H1 (cell line): ENCODE data around the gene RIN1. TPM values are rescaled to one million over a fixed set of nuclear protein-coding genes. Genes with fewer than 3 reads are reported as not detected.

ENCODE experiments used
- CTCF ChIA-PET: fragments of 300-600 bp; sonication (Branson Sonifier 250); formaldehyde crosslinking; loops from one replicate; lab custom pipeline; 2021; ENCODE audit not compliant: partially characterized antibody; lab: Charles Lee
- POLR2A ChIA-PET: fragments of 300-600 bp; sonication (Branson Sonifier 250); formaldehyde crosslinking; loops from one replicate; lab custom pipeline; 2021; ENCODE audit warnings: inconsistent platforms; ENCODE audit not compliant: partially characterized antibody; lab: Charles Lee
- DNase-seq, 2 experiments: peaks; one replicate each; pipeline versions ENCODE4 v3.0.0 to v3.0.0-alpha.2; 2010 to 2022; ENCODE audit warnings: low spot score in 2 of 2, low read depth in 1 of 2, mixed read lengths in 1 of 2
- FAIRE-seq: peaks from 2 replicates; lab custom pipeline; 2011; peaks lifted over from hg19 to GRCh38; lab: Jason Lieb, UNC
- H2AFZ ChIP-seq: 2 replicates; pipeline ENCODE4 v1.8.1; 2012; ENCODE audit warnings: low read length, inconsistent platforms
- H2AK5ac ChIP-seq: 2 replicates; pipeline ENCODE4 v1.6.1; 2013; ENCODE audit warnings: low read depth, low read length
- H2BK120ac ChIP-seq: replicated peaks from 2 replicates; pipeline ENCODE3; 2013; ENCODE audit warnings: low read depth, low read length, inconsistent platforms
- H2BK12ac ChIP-seq: 2 replicates; pipeline ENCODE4 v1.6.1; 2013; ENCODE audit warnings: low read depth, low read length
- H2BK15ac ChIP-seq: 2 replicates; pipeline ENCODE4 v1.6.1; 2013; ENCODE audit warnings: low read length
- H2BK20ac ChIP-seq: 2 replicates; pipeline ENCODE4 v1.6.1; 2013; ENCODE audit warnings: low read length
- H2BK5ac ChIP-seq: 2 replicates; pipeline ENCODE4 v1.6.1; 2013; ENCODE audit warnings: low read depth, low read length
- H3K14ac ChIP-seq: 2 replicates; pipeline ENCODE4 v1.6.1; 2013; ENCODE audit warnings: inconsistent platforms; ENCODE audit not compliant: insufficient read length
- H3K18ac ChIP-seq: 2 replicates; pipeline ENCODE4 v1.6.1; 2013; ENCODE audit warnings: low read length; ENCODE audit errors: extremely low read depth
- H3K23ac ChIP-seq: 2 replicates; pipeline ENCODE4 v1.6.1; 2013; ENCODE audit warnings: inconsistent platforms; ENCODE audit not compliant: insufficient read length
- H3K23me2 ChIP-seq: 2 replicates; pipeline ENCODE4 v1.6.1; 2013; ENCODE audit warnings: low read depth, low read length
- H3K27ac ChIP-seq: 2 replicates; pipeline ENCODE4 v1.6.1; 2011; ENCODE audit warnings: low read depth, low read length, inconsistent platforms
- H3K27me3 ChIP-seq, 4 experiments: replicated peaks in 1 of 4; 1 replicate in 1 of 4; 2 replicates in 3 of 4; pipeline versions ENCODE4 v1.6.1 to v1.8.1; 2011 to 2013; ENCODE audit warnings: low read length in 3 of 4, mild to moderate bottlenecking in 3 of 4, inconsistent platforms in 2 of 4, mixed read lengths in 2 of 4, moderate library complexity in 1 of 4; ENCODE audit not compliant: control insufficient read depth in 3 of 4, insufficient read depth in 3 of 4; ENCODE audit errors: extremely low read depth in 1 of 4
- H3K36me3 ChIP-seq, 4 experiments: 2 replicates each; pipeline versions ENCODE4 v1.6.1 to v1.8.1; 2011 to 2013; ENCODE audit warnings: mild to moderate bottlenecking in 4 of 4, low read length in 3 of 4, moderate library complexity in 2 of 4, control low read depth in 1 of 4, inconsistent platforms in 1 of 4; ENCODE audit not compliant: insufficient read depth in 4 of 4, control insufficient read depth in 2 of 4
- H3K4ac ChIP-seq: replicated peaks from 2 replicates; pipeline ENCODE3; 2013; ENCODE audit warnings: low read length, low read depth, mixed read lengths, inconsistent platforms; ENCODE audit not compliant: insufficient read length
- H3K4me1 ChIP-seq, 4 experiments: replicated peaks in 1 of 4; 1 replicate in 1 of 4; 2 replicates in 3 of 4; pipeline versions ENCODE4 v1.6.1 to v1.8.1; 2011 to 2013; ENCODE audit warnings: low read length in 3 of 4, inconsistent platforms in 2 of 4, mixed read lengths in 1 of 4; ENCODE audit not compliant: insufficient read depth in 4 of 4, control insufficient read depth in 3 of 4
- H3K4me2 ChIP-seq, 2 experiments: 2 replicates each; pipeline versions ENCODE4 v1.6.1 to v1.8.1; 2011 to 2013; ENCODE audit warnings: low read depth in 2 of 2, low read length in 2 of 2, control low read depth in 1 of 2, inconsistent platforms in 1 of 2, mild to moderate bottlenecking in 1 of 2; ENCODE audit not compliant: insufficient read depth in 1 of 2
- H3K4me3 ChIP-seq, 4 experiments: fragments of 200-600, 300-600 bp in 1 of 4; sonication (generic), shearing (Covaris generic), sonication (Bioruptor Twin) in 1 of 4; 2 replicates each; pipeline versions ENCODE4 v1.5.1 to v1.8.1; 2011 to 2016; ENCODE audit warnings: low read length in 4 of 4, low read depth in 3 of 4, control low read depth in 2 of 4, inconsistent platforms in 2 of 4, mild to moderate bottlenecking in 2 of 4, mixed read lengths in 1 of 4, moderate library complexity in 1 of 4; ENCODE audit not compliant: insufficient read depth in 2 of 4; ENCODE audit errors: extremely low read depth in 1 of 4
- H3K56ac ChIP-seq: replicated peaks from 2 replicates; pipeline ENCODE3; 2013; ENCODE audit warnings: low read depth, mild to moderate bottlenecking, mixed read lengths, low read length, inconsistent platforms; ENCODE audit not compliant: insufficient read length
- H3K79me1 ChIP-seq: 2 replicates; pipeline ENCODE4 v1.6.1; 2013; ENCODE audit warnings: low read depth, low read length, control low read depth
- H3K79me2 ChIP-seq, 2 experiments: 2 replicates each; pipeline versions ENCODE4 v1.6.1 to v1.8.1; 2012 to 2013; ENCODE audit warnings: low read length in 2 of 2, mild to moderate bottlenecking in 2 of 2, inconsistent platforms in 1 of 2; ENCODE audit not compliant: insufficient read depth in 2 of 2, control insufficient read depth in 1 of 2
- H3K9ac ChIP-seq, 4 experiments: replicated peaks in 1 of 4; 1 replicate in 1 of 4; 2 replicates in 3 of 4; pipeline versions ENCODE4 v1.6.1 to v1.8.1; 2011 to 2013; ENCODE audit warnings: low read depth in 3 of 4, low read length in 3 of 4, control low read depth in 2 of 4, mild to moderate bottlenecking in 2 of 4, moderate library complexity in 2 of 4, inconsistent platforms in 1 of 4; ENCODE audit errors: extremely low read depth in 1 of 4
- H3K9me3 ChIP-seq, 2 experiments: 2 replicates each; pipeline versions ENCODE4 v1.6.1 to v1.8.1; 2012 to 2013; ENCODE audit warnings: mild to moderate bottlenecking in 2 of 2, moderate library complexity in 2 of 2, control low read depth in 1 of 2, inconsistent platforms in 1 of 2, low read depth in 1 of 2, low read length in 1 of 2, mixed read lengths in 1 of 2; ENCODE audit not compliant: insufficient read depth in 2 of 2
- H4K20me1 ChIP-seq, 2 experiments: replicated peaks in 1 of 2; 2 replicates each; pipeline versions ENCODE3 to v1.8.1; 2011 to 2013; ENCODE audit warnings: inconsistent platforms in 2 of 2, low read length in 2 of 2, mild to moderate bottlenecking in 1 of 2; ENCODE audit not compliant: insufficient read depth in 2 of 2, control insufficient read depth in 1 of 2
- H4K5ac ChIP-seq: 2 replicates; pipeline ENCODE4 v1.6.1; 2013; ENCODE audit warnings: low read length, low read depth, mixed read lengths, inconsistent platforms; ENCODE audit not compliant: insufficient read length
- H4K8ac ChIP-seq: 2 replicates; pipeline ENCODE4 v1.8.0; 2013; ENCODE audit warnings: mild to moderate bottlenecking, moderate library complexity, low read length, inconsistent platforms; ENCODE audit not compliant: insufficient read depth; ENCODE audit errors: extremely low read depth
- H4K91ac ChIP-seq: replicated peaks from 2 replicates; pipeline ENCODE3; 2013; ENCODE audit warnings: low read length, mixed read lengths, inconsistent platforms; ENCODE audit not compliant: insufficient read length
- BACH1 ChIP-seq: IDR thresholded peaks from 2 replicates; pipeline ENCODE4 v1.6.1; 2012; ENCODE audit warnings: low read length, improper control_type of control experiment
- JUN ChIP-seq: IDR thresholded peaks from 2 replicates; pipeline ENCODE4 v1.6.1; 2011; ENCODE audit warnings: low read depth, mild to moderate bottlenecking, improper control_type of control experiment, low read length
- KDM5A ChIP-seq: fragments of 200-600 bp; IDR thresholded peaks from 2 replicates; pipeline ENCODE4 v1.7.1; 2012; ENCODE audit warnings: mild to moderate bottlenecking, low read length, inconsistent platforms, mixed read lengths
- TAF7 ChIP-seq: optimal IDR thresholded peaks from 2 replicates; pipeline ENCODE3; 2011; ENCODE audit warnings: low read depth, mild to moderate bottlenecking, inconsistent platforms, low read length, moderate library complexity, borderline replicate concordance
- WGBS, 2 experiments: shearing (Covaris generic) in 1 of 2; methylation state at CpG; one replicate each; pipeline versions ENCODE4 v1.1.6 to v1.1.7; 2013 to 2015; ENCODE audit warnings: low lambda C conversion rate in 2 of 2, mixed read lengths in 2 of 2, inconsistent platforms in 1 of 2, low coverage in 1 of 2, missing lambda C conversion rate in 1 of 2; ENCODE audit not compliant: insufficient replicate concordance in 2 of 2, insufficient coverage in 1 of 2, insufficient read length in 1 of 2; ENCODE audit errors: extremely low coverage in 1 of 2, missing lambda C conversion rate in 1 of 2; 5-methylcytosine and 5-hydroxymethylcytosine counted together
- polyA plus RNA-seq, 7 experiments: library from polyadenylated mRNA; depleted of rRNA in 3 of 7; stranded (reverse) in 5 of 7; unstranded in 2 of 7; fragments of >200 nt in 5 of 7; fragments of 200-250 nt in 2 of 7; gene quantifications; 1 replicate in 5 of 7; 2 replicates in 1 of 7; 4 replicates in 1 of 7; pipeline versions ENCODE4 v1.2.1 to v1.2.3, GENCODE V29; 2011 to 2013; ENCODE audit warnings: missing spikeins in 2 of 7, mixed read lengths in 2 of 7
- total RNA-seq: library from RNA; stranded (reverse); fragmentation: NEBNext Ultra II Directional; extraction: Animal tissue kit (Norgen Biotek cat#: 25700); gene quantifications from 2 replicates; pipeline ENCODE4 v1.2.1, GENCODE V29; 2021
- TF ChIP-seq, protein P1 (sequence below): IDR thresholded peaks from 2 replicates; pipeline ENCODE4 v1.6.1; 2011; ENCODE audit warnings: low read length, improper control_type of control experiment
- TF ChIP-seq, protein P2 (sequence below): IDR thresholded peaks from 2 replicates; pipeline ENCODE4 v1.6.1; 2012; ENCODE audit warnings: inconsistent platforms
- TF ChIP-seq, protein P3 (sequence below): IDR thresholded peaks from 2 replicates; pipeline ENCODE4 v1.6.1; 2012; ENCODE audit warnings: low read length, inconsistent platforms

Gene RIN1
- total and polyA plus RNA-seq, 2 of the 8 experiments (the other 6 are each of a cell fraction or from before 2014, with no cell fraction given) = 2.5 to 5.4 TPM

DNA sequence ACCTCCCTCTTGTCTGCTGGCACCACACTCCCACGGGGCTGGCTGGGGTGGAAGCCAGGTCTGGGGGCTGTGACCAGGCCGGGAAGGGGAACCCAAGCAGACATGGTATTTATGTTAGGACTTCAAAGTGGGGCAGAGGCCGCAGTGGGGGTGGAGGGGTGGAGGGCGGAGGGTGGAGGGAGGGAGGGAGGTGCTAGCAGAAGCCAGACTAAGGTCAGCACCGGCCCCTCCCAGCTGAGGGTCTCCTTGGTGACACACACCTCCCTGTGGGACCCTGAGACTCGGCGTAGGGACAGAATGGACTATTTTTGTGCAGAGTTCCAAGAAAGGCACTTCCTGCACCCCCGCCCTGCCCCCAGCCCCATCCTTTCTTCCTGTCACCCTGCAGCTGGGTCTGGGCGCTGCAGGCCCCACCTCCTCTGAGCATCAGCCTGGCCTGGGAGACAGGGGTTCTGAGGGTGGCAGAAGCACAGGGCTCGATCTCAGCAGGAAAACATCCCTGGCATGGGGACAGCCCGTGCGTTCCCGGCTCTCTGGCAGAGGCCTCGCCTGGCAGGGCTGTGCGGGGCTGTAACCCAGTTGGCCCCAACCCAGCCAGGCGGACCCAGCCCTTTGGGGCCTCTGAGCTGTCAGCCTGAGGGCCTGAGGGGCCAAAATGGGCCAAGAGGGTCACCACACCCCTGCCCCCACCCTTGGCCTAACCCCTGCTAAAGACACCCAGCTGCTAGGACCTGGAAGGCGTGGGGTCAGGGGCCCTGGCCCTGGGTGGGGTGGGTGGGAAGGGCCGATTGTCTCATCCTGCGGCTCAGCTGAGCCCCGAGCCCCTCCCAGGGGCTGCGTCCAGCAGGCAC, 9.7 kb downstream of the RIN1 start:
- Histone ChIP-seq H3K79me2 (no peaks in the 10 kb centered on the region), H2AK5ac (no peak overlapping the region), H2BK12ac (peak overlapping the region; percentile 99; the same call in 1 of the 2 replicates), H3K18ac (no peak overlapping the region; the same call in 1 of the 2 replicates), H3K23me2 (peaks cover 2% of the 10 kb centered on the region; the same call in 1 of the 2 replicates), H3K9ac (no peak overlapping the region), H4K8ac (no peak overlapping the region; the same call in 1 of the 2 replicates), H4K5ac (no peak overlapping the region), H3K79me1 (no peaks in the 10 kb centered on the region), H3K4me1 (peaks cover 5 to 13% (median 8%) of the 10 kb centered on the region in 4 experiments; a peak in 6 of 7 replicates), H3K4me2 (no peak overlapping the region), H3K27me3 (peaks cover 0 to 7% (median 6%) of the 10 kb centered on the region in 4 experiments; a peak in 3 of 7 replicates), H3K14ac (no peak overlapping the region), H2AFZ (no peak overlapping the region), H3K23ac (no peak overlapping the region), H2BK5ac (peak overlapping the region; percentile 76; the same call in 1 of the 2 replicates), H3K36me3 (no peaks in the 10 kb centered on the region), H3K27ac (no peak overlapping the region), H3K4me3 (no peak overlapping the region), H2BK20ac (no peak overlapping the region), H3K4ac (no peak overlapping the region), H4K91ac (no peak overlapping the region), H3K9me3 (no peaks in the 10 kb centered on the region), H4K20me1 (no peaks in the 10 kb centered on the region), H3K56ac (no peak overlapping the region), H2BK15ac (peak overlapping the region; percentile 61; the same call in 1 of the 2 replicates), H2BK120ac (no peak overlapping the region)
- peak in 1 of 2 experiments; percentile 52 for DNase-seq
- CTCF ChIA-PET = interaction anchor here (1.0 to 4.0 kb wide), 4 partner anchors 9 to 14 kb away, joined by 3 to 73 read pairs (median 11); partner anchors contain the start of genes CD248 and RIN1
- 90% methylated on average over 10 of the region's 21 CpGs; no CpG with 5 or more reads in 1 of the 2 experiments for WGBS, 2 experiments
- FAIRE-seq = no peak
- POLR2A ChIA-PET = interaction anchor here (0.6 to 1.8 kb wide), 4 partner anchors 9 to 26 kb away, joined by 3 to 10 read pairs (median 6); partner anchors contain the start of genes CD248 and RIN1
- TF ChIP-seq TAF7 = no peak
- TF ChIP-seq, protein P1, sequence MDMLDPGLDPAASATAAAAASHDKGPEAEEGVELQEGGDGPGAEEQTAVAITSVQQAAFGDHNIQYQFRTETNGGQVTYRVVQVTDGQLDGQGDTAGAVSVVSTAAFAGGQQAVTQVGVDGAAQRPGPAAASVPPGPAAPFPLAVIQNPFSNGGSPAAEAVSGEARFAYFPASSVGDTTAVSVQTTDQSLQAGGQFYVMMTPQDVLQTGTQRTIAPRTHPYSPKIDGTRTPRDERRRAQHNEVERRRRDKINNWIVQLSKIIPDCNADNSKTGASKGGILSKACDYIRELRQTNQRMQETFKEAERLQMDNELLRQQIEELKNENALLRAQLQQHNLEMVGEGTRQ = no peak
- TF ChIP-seq, protein P2, sequence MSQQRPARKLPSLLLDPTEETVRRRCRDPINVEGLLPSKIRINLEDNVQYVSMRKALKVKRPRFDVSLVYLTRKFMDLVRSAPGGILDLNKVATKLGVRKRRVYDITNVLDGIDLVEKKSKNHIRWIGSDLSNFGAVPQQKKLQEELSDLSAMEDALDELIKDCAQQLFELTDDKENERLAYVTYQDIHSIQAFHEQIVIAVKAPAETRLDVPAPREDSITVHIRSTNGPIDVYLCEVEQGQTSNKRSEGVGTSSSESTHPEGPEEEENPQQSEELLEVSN = no peak
- TF ChIP-seq, protein P3, sequence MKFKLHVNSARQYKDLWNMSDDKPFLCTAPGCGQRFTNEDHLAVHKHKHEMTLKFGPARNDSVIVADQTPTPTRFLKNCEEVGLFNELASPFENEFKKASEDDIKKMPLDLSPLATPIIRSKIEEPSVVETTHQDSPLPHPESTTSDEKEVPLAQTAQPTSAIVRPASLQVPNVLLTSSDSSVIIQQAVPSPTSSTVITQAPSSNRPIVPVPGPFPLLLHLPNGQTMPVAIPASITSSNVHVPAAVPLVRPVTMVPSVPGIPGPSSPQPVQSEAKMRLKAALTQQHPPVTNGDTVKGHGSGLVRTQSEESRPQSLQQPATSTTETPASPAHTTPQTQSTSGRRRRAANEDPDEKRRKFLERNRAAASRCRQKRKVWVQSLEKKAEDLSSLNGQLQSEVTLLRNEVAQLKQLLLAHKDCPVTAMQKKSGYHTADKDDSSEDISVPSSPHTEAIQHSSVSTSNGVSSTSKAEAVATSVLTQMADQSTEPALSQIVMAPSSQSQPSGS = no peak
- TF ChIP-seq BACH1 = no peak
- no peak for TF ChIP-seq JUN
- no peak for TF ChIP-seq KDM5A
